DND-41 (cell line): ENCODE measurements around the gene MON1A.
A peak's percentile ranks its signal among the peaks of the same experiment; 100 is the strongest.

ENCODE experiments used
- ATAC-seq: fragments of 200-7000 bp; cut with Tn5 transposase; 3 replicates; pipeline ENCODE4 v1.9.1; 2021; ENCODE audit warnings: low read depth; ENCODE audit not compliant: insufficient read depth
- DNase-seq: peaks from one replicate; pipeline ENCODE4 v3.0.0-alpha.2; 2020
- H2AFZ ChIP-seq: 2 replicates; pipeline ENCODE4 v1.6.0; 2012; ENCODE audit warnings: low read depth, low read length
- H3K27ac ChIP-seq: 2 replicates; pipeline ENCODE4 v1.5.1; 2012; ENCODE audit warnings: low read length, inconsistent platforms
- H3K27me3 ChIP-seq: fragments of 200-600 bp; sonication (generic); 2 replicates; pipeline ENCODE4 v1.6.0; 2012; ENCODE audit warnings: low read length, mild to moderate bottlenecking, inconsistent platforms; ENCODE audit not compliant: insufficient read depth, poor library complexity
- H3K36me3 ChIP-seq: 2 replicates; pipeline ENCODE4 v1.5.1; 2012; ENCODE audit warnings: low read length, inconsistent platforms; ENCODE audit not compliant: insufficient read depth
- H3K4me1 ChIP-seq: 2 replicates; pipeline ENCODE4 v1.5.1; 2012; ENCODE audit warnings: mild to moderate bottlenecking, low read length; ENCODE audit not compliant: insufficient read depth
- H3K4me2 ChIP-seq: 2 replicates; pipeline ENCODE4 v1.6.0; 2012; ENCODE audit warnings: mild to moderate bottlenecking, moderate library complexity, low read length, inconsistent platforms; ENCODE audit not compliant: insufficient read depth
- H3K4me3 ChIP-seq, 2 experiments: fragments of 200-600 bp in 1 of 2; shearing (Covaris generic) in 1 of 2; 2 replicates each; pipeline ENCODE4 v1.5.1; 2012 to 2016; ENCODE audit warnings: inconsistent platforms in 2 of 2, low read length in 2 of 2, mild to moderate bottlenecking in 2 of 2, low read depth in 1 of 2, moderate library complexity in 1 of 2
- H3K79me2 ChIP-seq: 2 replicates; pipeline ENCODE4 v1.6.0; 2012; ENCODE audit warnings: low read length, inconsistent platforms; ENCODE audit not compliant: insufficient read depth
- H3K9ac ChIP-seq: 2 replicates; pipeline ENCODE4 v1.6.0; 2012; ENCODE audit warnings: low read depth, mild to moderate bottlenecking, inconsistent platforms, low read length, moderate library complexity
- H3K9me3 ChIP-seq: 2 replicates; pipeline ENCODE4 v1.5.1; 2012; ENCODE audit warnings: low read length, moderate library complexity, mild to moderate bottlenecking, inconsistent platforms; ENCODE audit not compliant: insufficient read depth, severe bottlenecking
- H4K20me1 ChIP-seq: 2 replicates; pipeline ENCODE4 v1.6.0; 2012; ENCODE audit warnings: low read length; ENCODE audit not compliant: insufficient read depth
- CTCF ChIP-seq: IDR thresholded peaks from 2 replicates; pipeline ENCODE4 v1.5.1; 2012; ENCODE audit warnings: borderline replicate concordance, low read length, moderate library complexity, mild to moderate bottlenecking; ENCODE audit not compliant: poor library complexity, severe bottlenecking; ENCODE audit errors: extremely low read depth
- EZH2 ChIP-seq: IDR thresholded peaks from 3 replicates; pipeline ENCODE4 v1.6.1; 2012; ENCODE audit warnings: borderline replicate concordance, low read depth, mild to moderate bottlenecking, moderate library complexity, low read length, inconsistent platforms; ENCODE audit not compliant: severe bottlenecking

Gene MON1A

GRCh38 chr3:49929291-49930167 lies at the start of gene MON1A:
TSS of gene MON1A (minus strand) at chr3:49929811. CDS start at chr3:49913346, 16,465 bp downstream.
- no peaks in the 10 kb centered on the region for H4K20me1 ChIP-seq
- peak; percentile 94 for ATAC-seq
- H3K27ac ChIP-seq: peak within 1 kb of the TSS; percentile 61

GRCh38 chr3:49976942-49977341 lies 47.3 kb upstream of the MON1A start:
- no peaks in the 10 kb centered on the region for H3K27me3 ChIP-seq
- DNase-seq: no peak
- peaks cover 38% of the 10 kb centered on the region for H3K79me2 ChIP-seq
- no peak overlapping the region for H3K4me3 ChIP-seq
- no peak for TF ChIP-seq EZH2
- TF ChIP-seq CTCF: no peak
- no peak overlapping the region for H2AFZ ChIP-seq
- H4K20me1 ChIP-seq: peaks cover 4% of the 10 kb centered on the region; the same call in 1 of the 2 replicates
- H3K36me3 ChIP-seq: peaks cover 66% of the 10 kb centered on the region
- no peak overlapping the region for H3K4me2 ChIP-seq
- H3K9me3 ChIP-seq: no peaks in the 10 kb centered on the region
- H3K9ac ChIP-seq: no peak overlapping the region
- H3K27ac ChIP-seq: no peak overlapping the region
- no peak for ATAC-seq
- no peaks in the 10 kb centered on the region for H3K4me1 ChIP-seq

More at GRCh38 chr3:49929291-49930167, at the start of gene MON1A:
- TF ChIP-seq EZH2 (no peak), CTCF (peak; percentile 43)
- DNase-seq: peak; percentile 83
- Histone ChIP-seq H3K9ac (peak within 1 kb of the TSS; percentile 73), H3K4me1 (peaks cover 24% of the 10 kb centered on the region), H2AFZ (peak within 1 kb of the TSS; percentile 95), H3K4me3 (peak within 1 kb of the TSS; percentile 44 to 63), H3K4me2 (peak within 1 kb of the TSS; percentile 65), H3K79me2 (peaks cover 18% of the 10 kb centered on the region), H3K27me3 (no peaks in the 10 kb centered on the region), H3K36me3 (no peaks in the 10 kb centered on the region; the same call in 1 of the 2 replicates), H3K9me3 (no peaks in the 10 kb centered on the region)

GRCh38 chr3:49972656-49973055 lies 43.0 kb upstream of the MON1A start:
- Histone ChIP-seq H3K9me3 (no peaks in the 10 kb centered on the region), H3K4me1 (no peaks in the 10 kb centered on the region), H3K27me3 (no peaks in the 10 kb centered on the region), H3K9ac (no peak overlapping the region), H3K36me3 (peaks cover 60% of the 10 kb centered on the region), H3K79me2 (peaks cover 39% of the 10 kb centered on the region), H3K4me2 (no peak overlapping the region), H4K20me1 (peaks cover 11% of the 10 kb centered on the region; the same call in 1 of the 2 replicates), H2AFZ (no peak overlapping the region), H3K4me3 (no peak overlapping the region), H3K27ac (no peak overlapping the region)
- DNase-seq: no peak
- no peak for ATAC-seq
- TF ChIP-seq CTCF (no peak), EZH2 (no peak)
